ENCODE data around the gene FBF1. TPM values are rescaled to one million over a fixed set of nuclear protein-coding genes. Genes with fewer than 3 reads are reported as not detected.
"Not testable (repeated sequence)": the region's sequence is repeated elsewhere in the genome, so short reads cannot be mapped to it uniquely, and the experiment has no call there.

Gene FBF1
- total RNA-seq, 2 donors from 2014 or later: 20.0 to 22.3 TPM

DNA sequence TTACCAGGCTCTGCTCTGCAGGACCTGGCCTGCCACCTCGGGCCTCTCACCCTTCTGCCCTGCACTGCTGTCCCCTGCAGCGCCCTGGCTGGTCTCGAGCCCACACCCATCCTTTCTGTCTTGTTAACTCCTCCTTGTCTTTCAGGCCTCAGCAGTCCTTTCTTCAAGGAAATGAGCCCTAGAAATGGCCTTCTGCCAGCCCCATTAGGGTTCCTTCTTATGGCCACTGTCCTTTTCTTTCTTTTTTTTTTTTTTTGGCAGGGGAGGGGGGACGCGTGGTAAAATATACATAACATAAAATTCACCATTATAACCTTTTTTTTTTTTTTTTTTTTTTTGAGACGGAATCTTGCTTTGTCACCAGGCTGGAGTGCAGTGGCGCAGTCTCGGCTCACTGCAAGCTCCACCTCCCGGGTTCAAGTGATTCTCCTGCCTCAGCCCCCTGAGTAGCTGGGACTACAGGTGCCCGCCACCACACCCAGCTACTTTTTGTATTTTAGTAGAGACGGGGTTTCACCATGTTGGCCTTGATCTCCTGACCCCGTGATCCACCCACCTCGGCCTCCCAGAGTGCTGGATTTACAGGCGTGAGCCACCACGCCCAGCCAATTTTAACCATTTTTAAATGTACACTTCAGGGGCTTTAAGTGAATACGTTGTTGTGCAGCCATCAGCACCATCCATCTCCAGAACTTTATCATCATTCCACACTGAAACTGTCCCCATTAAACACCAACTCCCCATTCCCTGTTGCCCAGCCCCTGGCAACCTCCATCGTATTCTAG, 75.2 kb downstream of the FBF1 start:
- H3K27me3 Mint-ChIP-seq; H3K36me3 Mint-ChIP-seq (ENCODE audit: low read depth); ATAC-seq; DNase-seq; H3K9me3 ChIP-seq (ENCODE audit: control insufficient read depth, low read length, poor library complexity, severe bottlenecking): not testable (repeated sequence)
- peaks cover 18% of the 10 kb centered on the region for H3K4me1 Mint-ChIP-seq
- peak overlapping the region; percentile 12 for H3K4me3 Mint-ChIP-seq
- H3K27ac Mint-ChIP-seq: peak overlapping the region; percentile 86

DNA sequence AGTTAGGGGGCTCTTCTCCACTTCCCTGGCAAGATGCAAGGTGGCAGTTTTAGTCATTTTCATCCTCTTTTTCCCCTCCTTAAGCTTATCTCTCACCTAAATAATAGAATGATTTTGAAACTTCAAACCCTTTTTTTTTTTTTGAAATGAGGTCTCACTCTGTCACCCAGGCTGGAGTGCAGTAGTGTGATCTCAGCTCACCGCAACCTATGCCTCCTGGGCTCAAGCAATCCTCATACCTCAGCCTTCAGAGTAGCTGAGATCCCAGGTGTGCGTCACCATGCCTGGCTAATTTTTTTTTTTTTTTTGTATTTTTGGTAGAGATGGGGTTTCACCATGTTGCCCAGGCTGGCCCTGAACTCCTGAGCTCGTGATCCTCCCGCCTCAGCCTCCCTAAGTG, 76.0 kb downstream of the FBF1 start:
- not testable (repeated sequence) for DNase-seq; H3K9me3 ChIP-seq (ENCODE audit: control insufficient read depth, low read length, poor library complexity, severe bottlenecking); H3K36me3 Mint-ChIP-seq (ENCODE audit: low read depth); H3K27me3 Mint-ChIP-seq
- peak overlapping the region; percentile 86 for H3K27ac Mint-ChIP-seq
- H3K4me1 Mint-ChIP-seq: peaks cover 17% of the 10 kb centered on the region
- peak overlapping the region; percentile 60 for H3K4me3 Mint-ChIP-seq
- ATAC-seq: peak; percentile 72

DNA sequence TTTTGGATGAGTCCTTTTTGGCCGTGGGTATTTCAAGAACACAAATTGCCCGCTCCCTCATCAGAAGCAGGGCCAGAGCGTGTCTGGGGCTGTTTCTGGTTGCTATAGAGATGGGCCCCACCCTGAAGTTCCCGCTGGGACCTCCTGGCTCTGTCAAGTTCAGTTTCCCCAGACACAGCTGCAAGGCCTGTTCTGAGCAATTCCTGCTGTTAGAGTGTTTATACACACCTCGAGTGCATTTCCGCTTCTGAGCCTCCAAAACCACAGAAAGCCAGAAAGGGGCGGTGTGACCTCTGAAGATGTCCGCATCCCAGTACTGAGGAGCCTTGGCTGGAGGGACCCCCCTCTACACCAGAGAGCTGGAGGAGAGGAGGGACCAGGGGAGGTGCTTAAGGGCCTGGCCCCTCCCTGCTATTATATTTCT, 76.4 kb downstream of the FBF1 start:
- no peak for DNase-seq
- no peaks in the 10 kb centered on the region for H3K9me3 ChIP-seq (ENCODE audit: control insufficient read depth, low read length, poor library complexity, severe bottlenecking)
- H3K36me3 Mint-ChIP-seq (ENCODE audit: low read depth): no peaks in the 10 kb centered on the region
- no peaks in the 10 kb centered on the region for H3K27me3 Mint-ChIP-seq
- H3K4me1 Mint-ChIP-seq: peaks cover 17% of the 10 kb centered on the region
- H3K27ac Mint-ChIP-seq: peak overlapping the region; percentile 86
- peak; percentile 70 for ATAC-seq
- peak overlapping the region; percentile 60 for H3K4me3 Mint-ChIP-seq

DNA sequence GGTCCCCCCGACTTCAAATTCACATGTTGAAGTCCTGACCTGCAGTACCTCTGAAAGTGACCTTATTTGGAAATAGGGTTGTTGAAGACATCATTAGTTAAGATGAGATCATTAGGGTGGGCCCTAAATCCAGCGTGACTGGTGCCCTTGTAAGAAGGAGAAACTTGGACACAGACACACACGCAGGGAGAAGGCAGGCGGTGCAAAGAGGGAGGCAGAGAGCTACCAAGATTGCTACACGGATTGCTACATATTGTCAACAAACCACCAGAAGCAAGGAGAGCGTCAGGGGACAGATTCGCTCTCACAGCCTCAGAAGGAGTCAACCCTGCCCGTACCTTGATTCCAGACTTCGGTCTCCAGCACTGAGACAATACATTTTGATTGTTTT, 78.9 kb downstream of the FBF1 start:
- DNase-seq (no peak), ATAC-seq (no peak)
- no peaks in the 10 kb centered on the region for H3K9me3 ChIP-seq (ENCODE audit: control insufficient read depth, low read length, poor library complexity, severe bottlenecking)
- Mint-ChIP-seq H3K4me3 (no peak overlapping the region), H3K27me3 (no peaks in the 10 kb centered on the region), H3K36me3 (ENCODE audit: low read depth) (no peaks in the 10 kb centered on the region), H3K4me1 (peaks cover 23% of the 10 kb centered on the region), H3K27ac (no peak overlapping the region)

Other genes with a start within 250 kb of the FBF1 start
- under 1 TPM in 1 of 2 donors, not detected in 1; 0.72 TPM for gene ITGB4, start 219.6 kb downstream of the FBF1 start, total RNA-seq
- 1 to 10 TPM; 9.6 to 9.7 TPM for gene GALK1, start 175.8 kb downstream of the FBF1 start, total RNA-seq
- 10 to 100 TPM; 30.3 to 33.4 TPM for gene UNK, start 156.2 kb downstream of the FBF1 start, total RNA-seq
- 100 to 1,000 TPM; 164 TPM for gene UNC13D, start 96.6 kb downstream of the FBF1 start, total RNA-seq
- 100 to 1,000 TPM in 1 of 2 donors, 10 to 100 TPM in 1; 86.0 to 114 TPM for gene WBP2, start 85.7 kb downstream of the FBF1 start, total RNA-seq
- 1 to 10 TPM; 4.5 to 9.4 TPM for gene TRIM47, start 62.5 kb downstream of the FBF1 start, total RNA-seq
- 10 to 100 TPM; 19.8 to 23.6 TPM for gene TRIM65, start 44.1 kb downstream of the FBF1 start, total RNA-seq
- gene MRPL38, start 36.2 kb downstream of the FBF1 start, total RNA-seq: 100 to 1,000 TPM in 1 of 2 donors, 10 to 100 TPM in 1; 93.8 to 107 TPM
- gene ACOX1, start 38.1 kb upstream of the FBF1 start, total RNA-seq: 10 to 100 TPM; 18.5 to 21.0 TPM
- 10 to 100 TPM; 10.3 to 13.4 TPM for gene TEN1, start 38.2 kb upstream of the FBF1 start, total RNA-seq
- gene CDK3, start 59.8 kb upstream of the FBF1 start, total RNA-seq: 1 to 10 TPM; 2.9 to 4.6 TPM
- gene EVPL, start 86.3 kb upstream of the FBF1 start, total RNA-seq: under 1 TPM; 0.05 to 0.68 TPM
- 10 to 100 TPM; 80.4 to 89.2 TPM for gene SRP68, start 131.5 kb upstream of the FBF1 start, total RNA-seq
- under 1 TPM; 0.55 to 0.96 TPM for gene GALR2, start 133.7 kb upstream of the FBF1 start, total RNA-seq
- under 1 TPM in 1 of 2 donors, not detected in 1; 0.68 TPM for gene ZACN, start 138.1 kb upstream of the FBF1 start, total RNA-seq
- gene EXOC7, start 162.7 kb upstream of the FBF1 start, total RNA-seq: 10 to 100 TPM; 80.7 to 85.3 TPM
- gene FOXJ1, start 200.2 kb upstream of the FBF1 start, total RNA-seq: 1 to 10 TPM; 1.3 to 2.1 TPM